A549 (cell line): Measurements from ENCODE around the gene ECI1.

Source experiments
- CTCF ChIP-seq: fragments of >200 bp; sonication (Bioruptor Twin); formaldehyde crosslinking; IDR thresholded peaks from 3 replicates; pipeline ENCODE4 v1.5.1; 2016
- HMGXB4 ChIP-seq: fragments of 250-450 bp; sonication (Bioruptor Pico); IDR thresholded peaks from 2 replicates; pipeline ENCODE4 v1.5.0; 2021; ENCODE audit warnings: mild to moderate bottlenecking, moderate library complexity, borderline replicate concordance
- MAX ChIP-seq: IDR thresholded peaks from 2 replicates; pipeline ENCODE4 v1.6.1; 2012
- PBX3 ChIP-seq: IDR thresholded peaks from 2 replicates; pipeline ENCODE4 v1.6.1; 2012
- RAD21 ChIP-seq, 2 experiments: fragments of >200 bp in 1 of 2; sonication (Bioruptor Twin) in 1 of 2; formaldehyde crosslinking in 1 of 2; IDR thresholded peaks in 1 of 2; conservative IDR thresholded peaks in 1 of 2; 2 replicates in 1 of 2; 3 replicates in 1 of 2; pipeline ENCODE4 v1.6.1; 2012 to 2018; ENCODE audit warnings: inconsistent platforms in 1 of 2
- RCOR1 ChIP-seq: fragments of 150-350 bp; IDR thresholded peaks from 2 replicates; pipeline ENCODE4 v1.6.1; 2014; ENCODE audit warnings: antibody characterized with exemption, low read length, low read depth
- REST ChIP-seq: fragments of 200-600 bp; sonication (generic); IDR thresholded peaks from 2 replicates; pipeline ENCODE4 v1.6.1; 2016; ENCODE audit warnings: antibody characterized with exemption, mild to moderate bottlenecking, moderate library complexity
- ZNF302 ChIP-seq: fragments of 250-450 bp; sonication (Bioruptor Pico); IDR thresholded peaks from 2 replicates; pipeline ENCODE4 v1.9.0; 2021; ENCODE audit warnings: inconsistent platforms, mild to moderate bottlenecking, moderate library complexity

GRCh38 chr16:2299915-2300192, 48.5 kb upstream of the ECI1 start:
- no peak for TF ChIP-seq CTCF
- TF ChIP-seq RCOR1 = no peak
- no peak for TF ChIP-seq PBX3
- no peak for TF ChIP-seq HMGXB4
- no peak for TF ChIP-seq ZNF302
- no peak for TF ChIP-seq REST
- no peak for TF ChIP-seq MAX
- TF ChIP-seq RAD21 (conservative IDR thresholded peaks at IDR 0.05 in 1 of 2, IDR thresholded peaks at IDR 0.05 in 1 of 2) = no peak
